ENCODE results near the gene CYP27A1.

The CYP27A1 gene

DNA sequence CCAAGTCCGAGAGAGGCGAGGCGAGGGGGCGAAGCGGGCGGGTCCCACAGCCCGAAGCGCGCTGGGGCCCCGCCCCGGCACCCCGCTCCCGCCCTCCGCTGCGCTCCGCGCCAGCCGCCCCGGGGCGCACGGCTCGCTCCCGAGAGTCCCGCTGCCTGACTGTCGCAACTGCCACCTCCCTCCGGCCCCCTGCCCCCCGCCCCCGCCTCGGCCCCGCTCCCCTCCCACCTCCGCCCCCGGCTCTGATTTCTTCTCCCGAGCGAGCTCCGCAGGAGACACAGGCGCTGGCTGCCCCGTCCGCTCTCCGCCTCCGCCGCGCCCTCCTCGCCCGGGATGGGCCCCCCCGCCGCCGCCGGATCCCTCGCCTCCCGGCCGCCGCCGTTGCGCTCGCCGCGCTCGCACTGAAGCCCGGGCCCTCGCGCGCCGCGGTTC, 77.6 kb downstream of the CYP27A1 start, which contains the start of gene WNT6:
TSS of gene WNT6 (plus strand) at position 250 of the 432 bp plus-strand sequence. CDS start 233 bp downstream, outside the sequence.
- no peak for DNase-seq (ENCODE audit: low read depth)

DNA sequence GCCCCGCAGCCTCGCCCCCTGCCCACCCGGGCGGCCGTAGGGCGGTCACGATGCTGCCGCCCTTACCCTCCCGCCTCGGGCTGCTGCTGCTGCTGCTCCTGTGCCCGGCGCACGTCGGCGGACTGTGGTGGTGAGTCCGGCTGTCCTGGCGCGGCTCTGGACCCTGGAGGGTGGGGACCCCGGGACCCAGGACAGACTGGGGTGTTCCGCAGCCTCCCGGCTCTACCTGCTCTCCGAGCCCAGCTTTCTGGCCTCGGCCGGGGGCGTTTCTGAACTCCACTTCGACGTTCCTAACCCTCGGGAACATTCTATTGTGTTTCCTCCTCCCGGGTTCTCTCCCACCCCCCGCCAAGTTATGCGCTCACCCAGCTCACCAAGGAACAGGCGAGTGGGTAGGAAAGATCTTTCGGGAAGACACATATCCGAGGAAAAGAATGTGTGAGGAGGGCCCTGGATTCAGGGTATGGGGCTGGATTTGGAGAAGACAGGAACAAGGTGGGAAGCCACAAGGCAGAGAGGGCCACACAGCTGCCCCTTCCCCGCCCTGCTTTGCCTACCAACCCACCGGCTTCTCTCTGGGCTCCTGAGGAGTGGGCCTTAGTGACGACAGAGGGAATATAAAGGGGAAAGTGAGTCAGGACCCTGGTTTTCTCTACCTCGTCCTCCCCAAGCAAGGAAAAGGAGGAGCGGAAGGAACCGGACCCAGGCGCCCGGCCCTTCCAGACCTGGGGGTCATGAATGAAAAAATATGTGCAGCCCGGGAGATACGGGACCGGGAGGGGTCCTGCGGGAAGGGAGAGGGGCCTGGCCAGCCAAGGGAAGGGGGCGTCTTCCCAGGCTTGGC, 78.3 kb downstream of the CYP27A1 start:
- DNase-seq (ENCODE audit: low read depth), result no peak

DNA sequence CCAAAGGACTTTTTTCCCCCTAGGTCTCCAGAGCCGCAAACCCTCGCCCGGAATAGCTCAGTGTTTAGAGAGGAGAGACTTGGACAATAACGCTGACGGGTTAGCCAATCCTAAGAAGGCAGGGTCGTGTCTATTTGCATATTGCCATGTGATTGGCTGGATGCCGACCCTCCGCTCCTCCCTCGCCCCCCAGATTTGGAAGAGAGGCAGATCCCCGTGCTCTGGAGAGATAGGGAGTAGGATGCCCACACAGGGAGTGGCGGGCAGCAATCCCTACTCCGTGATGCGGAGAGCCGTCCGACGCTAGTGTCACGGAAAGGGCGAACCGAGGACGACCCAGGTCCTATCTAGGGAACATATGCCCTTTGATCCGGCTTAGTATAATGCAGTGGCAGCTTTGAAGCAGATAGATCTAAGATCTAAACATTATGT, 79.0 kb downstream of the CYP27A1 start:
- DNase-seq (ENCODE audit: low read depth), result peak; percentile 8

DNA sequence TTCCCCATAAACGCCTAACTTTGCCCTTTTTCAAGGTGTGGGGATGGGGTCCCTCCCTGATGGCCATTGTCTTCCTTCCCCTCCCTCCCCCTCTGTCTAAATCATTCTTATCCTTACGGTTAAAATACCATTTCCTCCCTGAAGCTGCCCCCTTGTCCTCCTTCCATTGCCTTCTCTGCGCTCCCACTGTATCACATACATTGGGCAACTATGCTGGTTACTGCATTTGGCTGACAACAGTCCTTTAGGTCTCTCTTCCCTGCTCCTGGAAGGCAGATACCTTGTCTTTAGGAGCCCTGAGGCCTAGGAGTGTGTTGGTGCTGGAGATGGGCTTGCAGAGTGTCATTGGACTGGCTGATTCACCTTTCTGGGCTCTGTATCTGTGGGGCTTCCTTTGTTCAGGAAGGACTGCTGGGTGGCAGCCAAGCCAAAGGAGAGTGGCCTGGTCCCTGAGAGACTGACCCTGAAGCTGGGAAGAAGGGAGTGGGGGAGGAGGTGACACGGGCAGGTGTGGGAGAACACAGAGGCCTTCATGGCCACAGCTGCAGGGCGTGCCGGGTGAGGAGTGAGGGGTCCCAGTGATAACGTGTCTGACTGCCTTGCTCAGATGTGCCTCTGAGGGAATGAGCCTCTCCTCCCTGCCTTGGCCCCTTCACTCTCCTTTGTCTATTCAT, 79.8 kb downstream of the CYP27A1 start:
- DNase-seq (ENCODE audit: low read depth), result no peak

DNA sequence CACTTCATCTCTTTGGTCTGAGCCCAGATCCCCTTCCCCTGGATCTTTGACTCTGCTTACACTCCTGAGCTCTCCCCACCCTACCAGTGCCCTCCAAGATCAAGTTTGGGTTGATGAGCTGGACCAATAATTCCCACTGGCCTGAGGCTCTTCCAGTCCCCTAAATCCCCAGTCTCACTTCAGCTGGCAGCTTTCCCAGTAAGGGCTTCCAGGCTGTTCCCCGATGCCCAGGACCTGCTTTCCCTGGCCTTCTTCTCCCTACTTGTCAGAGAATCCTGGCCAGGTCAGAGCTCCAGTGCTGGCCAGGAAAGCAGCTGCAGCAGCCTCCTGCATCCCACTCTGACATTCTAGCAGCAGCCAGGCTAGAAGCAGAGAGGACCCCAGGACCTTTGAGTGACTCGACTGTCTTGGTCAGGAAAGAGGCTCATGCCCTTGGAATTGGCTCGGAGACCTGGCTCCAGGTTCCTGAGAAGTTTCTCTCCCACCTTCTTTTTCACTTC, 81.1 kb downstream of the CYP27A1 start:
- no peak for DNase-seq (ENCODE audit: low read depth)
